ENCODE measurements around the gene RFWD3. TPM values are rescaled to one million over a fixed set of nuclear protein-coding genes. Genes with fewer than 3 reads are reported as not detected.
"Not testable (repeated sequence)": the region's sequence is repeated elsewhere in the genome, so short reads cannot be mapped to it uniquely, and the experiment has no call there.

RFWD3 gene
- total RNA-seq, 1 experiment from 2014 or later, result 53.7 TPM

- DNase-seq (ENCODE audit: low read depth, low spot score) (no peak), ATAC-seq (no peak)
- Histone ChIP-seq H3K36me3 (ENCODE audit: control insufficient read depth, insufficient read depth, low read length) (peaks cover 28% of the 10 kb centered on the region), H3K27ac (ENCODE audit: low read length) (no peak overlapping the region), H3K4me3 (ENCODE audit: low read depth in 2 of 2, low read length in 2 of 2) (no peak overlapping the region), H3K4me1 (ENCODE audit: control insufficient read depth, insufficient read depth, low read length) (no peaks in the 10 kb centered on the region), H3K27me3 (ENCODE audit: control insufficient read depth, insufficient read depth, low read length) (no peaks in the 10 kb centered on the region), H3K9me3 (ENCODE audit: control insufficient read depth, insufficient read depth, low read depth, low read length) (no peaks in the 10 kb centered on the region)
- BruUV-seq (replicated peaks), result no TSS peak
- CTCF ChIA-PET, result no interaction called here
- no peak for TF ChIP-seq POLR2AphosphoS5 (IDR thresholded peaks at IDR 0.05; ENCODE audit: low read depth, low read length)
- TF ChIP-seq REST (IDR thresholded peaks at IDR 0.05; ENCODE audit: insufficient read depth in 1 of 2, low read depth in 2 of 2, low read length in 1 of 2), result no peak
- POLR2A ChIA-PET, result interaction anchor here (0.6 kb wide), 1 partner anchor 43 kb away, joined by 6 read pairs; no protein-coding TSS in a partner anchor
- intact Hi-C loops (cut with micrococcal nuclease; ENCODE audit: unreplicated experiment) (no loop called here), in situ Hi-C loops (cut with HindIII; ENCODE audit: low pct_unique_long_range_greater_than_20kb, low sequenced_read_pairs) (no loop called here)
These were observed 12.1 kb downstream of the RFWD3 start for GRCh38 chr16:74654536-74655050.

GRCh38 chr16:74652883-74653282, 13.8 kb downstream of the RFWD3 start:
- DNase-seq (ENCODE audit: low read depth, low spot score); H3K27me3 ChIP-seq (ENCODE audit: control insufficient read depth, insufficient read depth, low read length); H3K4me3 ChIP-seq (ENCODE audit: low read depth in 2 of 2, low read length in 2 of 2); in situ Hi-C loops (cut with HindIII; ENCODE audit: low pct_unique_long_range_greater_than_20kb, low sequenced_read_pairs); CTCF ChIA-PET; H3K27ac ChIP-seq (ENCODE audit: low read length); POLR2A ChIA-PET; BruUV-seq (replicated peaks); H3K9me3 ChIP-seq (ENCODE audit: control insufficient read depth, insufficient read depth, low read depth, low read length); H3K4me1 ChIP-seq (ENCODE audit: control insufficient read depth, insufficient read depth, low read length); ATAC-seq; intact Hi-C loops (cut with micrococcal nuclease; ENCODE audit: unreplicated experiment): not testable (repeated sequence)
- peaks cover 28% of the 10 kb centered on the region; the same call in 1 of the 2 replicates for H3K36me3 ChIP-seq (ENCODE audit: control insufficient read depth, insufficient read depth, low read length)

GRCh38 chr16:74652249-74652648, 14.4 kb downstream of the RFWD3 start:
- no peaks in the 10 kb centered on the region for H3K9me3 ChIP-seq (ENCODE audit: control insufficient read depth, insufficient read depth, low read depth, low read length)
- TF ChIP-seq POLR2AphosphoS5 (IDR thresholded peaks at IDR 0.05; ENCODE audit: low read depth, low read length) (no peak), TCF7L2 (IDR thresholded peaks at IDR 0.05; ENCODE audit: low read depth, low read length) (no peak), REST (IDR thresholded peaks at IDR 0.05; ENCODE audit: insufficient read depth in 1 of 2, low read depth in 2 of 2, low read length in 1 of 2) (no peak), CTCF (IDR thresholded peaks at IDR 0.05) (no peak), SIN3A (IDR thresholded peaks at IDR 0.05; ENCODE audit: borderline replicate concordance, insufficient read depth, low read depth, low read length) (no peak)
- in situ Hi-C loops (cut with HindIII; ENCODE audit: low pct_unique_long_range_greater_than_20kb, low sequenced_read_pairs), result no loop called here
- POLR2A ChIA-PET, result no interaction called here
- no peak overlapping the region for H3K4me3 ChIP-seq (ENCODE audit: low read depth in 2 of 2, low read length in 2 of 2)
- peaks cover 25% of the 10 kb centered on the region; the same call in 1 of the 2 replicates for H3K36me3 ChIP-seq (ENCODE audit: control insufficient read depth, insufficient read depth, low read length)
- H3K4me1 ChIP-seq (ENCODE audit: control insufficient read depth, insufficient read depth, low read length), result no peaks in the 10 kb centered on the region
- intact Hi-C loops (cut with micrococcal nuclease; ENCODE audit: unreplicated experiment), result no loop called here
- CTCF ChIA-PET, result no interaction called here
- H3K27me3 ChIP-seq (ENCODE audit: control insufficient read depth, insufficient read depth, low read length), result no peaks in the 10 kb centered on the region
- DNase-seq (ENCODE audit: low read depth, low spot score), result no peak
- no TSS peak for BruUV-seq (replicated peaks)
- ATAC-seq, result no peak
- no peak overlapping the region for H3K27ac ChIP-seq (ENCODE audit: low read length)

Measured in Panc1 (cell line).